Measurements from ENCODE around the gene INTS11. TPM values are rescaled to one million over a fixed set of nuclear protein-coding genes. Genes with fewer than 3 reads are reported as not detected.
A peak's percentile ranks its signal among the peaks of the same experiment; 100 is the strongest.

INTS11 gene
- total and polyA plus RNA-seq, 2 of the 13 experiments (the other 11 are each of a cell fraction or from before 2014, with no cell fraction given), result 52.8 to 94.8 TPM

- TF ChIP-seq ZNF687 (CRISPR knock-in tag; IDR thresholded peaks at IDR 0.05) (peak; percentile 84), ZNF83 (CRISPR knock-in tag; IDR thresholded peaks at IDR 0.05; ENCODE audit: borderline replicate concordance) (no peak), DNMT1 (CRISPR knock-in tag; IDR thresholded peaks at IDR 0.05) (no peak; the same call in 1 of the 2 replicates), ZGPAT (CRISPR knock-in tag; IDR thresholded peaks at IDR 0.05) (peak; percentile 78; the same call in 1 of the 2 replicates), HDAC6 (IDR thresholded peaks at IDR 0.05; ENCODE audit: low read depth, low read length) (no peak), ZNF232 (CRISPR knock-in tag; IDR thresholded peaks at IDR 0.05; ENCODE audit: borderline replicate concordance) (0 out of 2 replicates have a peak, but pooled peaks have one; percentile 52), BRD4 (CRISPR knock-in tag; IDR thresholded peaks at IDR 0.05) (no peak; the same call in 1 of the 2 replicates), CREB1 (IDR thresholded peaks at IDR 0.05) (no peak), CREB1 (CRISPR knock-in tag; IDR thresholded peaks at IDR 0.05) (no peak), ZNF577 (CRISPR knock-in tag; IDR thresholded peaks at IDR 0.05; ENCODE audit: borderline replicate concordance, low read depth) (no peak), KLF11 (CRISPR knock-in tag; IDR thresholded peaks at IDR 0.05) (no peak), CREM (IDR thresholded peaks at IDR 0.05) (no peak), CREM (CRISPR knock-in tag; IDR thresholded peaks at IDR 0.05) (no peak), ATF7 (IDR thresholded peaks at IDR 0.05) (no peak), ATF7 (CRISPR knock-in tag; IDR thresholded peaks at IDR 0.05) (0 out of 2 replicates have a peak, but pooled peaks have one; percentile 40), ZNF142 (CRISPR knock-in tag; IDR thresholded peaks at IDR 0.05) (peak; percentile 97), ZNF296 (CRISPR knock-in tag; conservative IDR thresholded peaks at IDR 0.05) (peak; percentile 68; the same call in 1 of the 2 replicates)
- TF ChIP-seq, protein P1, sequence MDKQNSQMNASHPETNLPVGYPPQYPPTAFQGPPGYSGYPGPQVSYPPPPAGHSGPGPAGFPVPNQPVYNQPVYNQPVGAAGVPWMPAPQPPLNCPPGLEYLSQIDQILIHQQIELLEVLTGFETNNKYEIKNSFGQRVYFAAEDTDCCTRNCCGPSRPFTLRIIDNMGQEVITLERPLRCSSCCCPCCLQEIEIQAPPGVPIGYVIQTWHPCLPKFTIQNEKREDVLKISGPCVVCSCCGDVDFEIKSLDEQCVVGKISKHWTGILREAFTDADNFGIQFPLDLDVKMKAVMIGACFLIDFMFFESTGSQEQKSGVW (CRISPR knock-in tag; IDR thresholded peaks at IDR 0.05; ENCODE audit: borderline replicate concordance), result no peak
Measured at GRCh38 chr1:1324524-1325287, at the start of gene INTS11, which contains the start of gene CPTP (continued).
